ELR (cell line): ENCODE data around the gene CAP2.

Experiments
- DNase-seq: peaks from one replicate; pipeline ENCODE4 v3.0.0-alpha.2; 2015; ENCODE audit warnings: low read depth

Gene CAP2

GRCh38 chr6:17475606-17476244 lies 82.3 kb downstream of the CAP2 start:
- DNase-seq: no peak

GRCh38 chr6:17476511-17476910 lies 83.1 kb downstream of the CAP2 start:
- no peak for DNase-seq

- no peak for DNase-seq
Observed at GRCh38 chr6:17477356-17477755, 84.0 kb downstream of the CAP2 start.

- DNase-seq: no peak
Observed at GRCh38 chr6:17478223-17478907, 85.0 kb downstream of the CAP2 start.

GRCh38 chr6:17478946-17479345 lies 85.6 kb downstream of the CAP2 start:
- DNase-seq: no peak

GRCh38 chr6:17480476-17480875 lies 87.1 kb downstream of the CAP2 start:
- DNase-seq: no peak

GRCh38 chr6:17482711-17483110 lies 89.3 kb downstream of the CAP2 start:
- DNase-seq: no peak

GRCh38 chr6:17483391-17484016 lies 90.1 kb downstream of the CAP2 start:
- DNase-seq: no peak

- no peak for DNase-seq
Observed at GRCh38 chr6:17484201-17484849, 90.9 kb downstream of the CAP2 start.

- no peak for DNase-seq
Observed at GRCh38 chr6:17485181-17485580, 91.8 kb downstream of the CAP2 start.

- no peak for DNase-seq
Observed at GRCh38 chr6:17485946-17486345, 92.6 kb downstream of the CAP2 start.

GRCh38 chr6:17486680-17487079 lies 93.3 kb downstream of the CAP2 start:
- DNase-seq: no peak

GRCh38 chr6:17490724-17491123 lies 97.3 kb downstream of the CAP2 start:
- no peak for DNase-seq

GRCh38 chr6:17491416-17492142 lies 98.2 kb downstream of the CAP2 start:
- no peak for DNase-seq

- DNase-seq: no peak
Observed at GRCh38 chr6:17492350-17492749, 99.0 kb downstream of the CAP2 start.

- peak; percentile 88 for DNase-seq
Observed at GRCh38 chr6:17493286-17493685, 99.9 kb downstream of the CAP2 start.

GRCh38 chr6:17494177-17494576 lies 100.8 kb downstream of the CAP2 start:
- DNase-seq: peak; percentile 54

GRCh38 chr6:17494919-17495318 lies 101.5 kb downstream of the CAP2 start:
- DNase-seq: peak; percentile 22

- no peak for DNase-seq
Observed at GRCh38 chr6:17497535-17498095, 104.2 kb downstream of the CAP2 start.

GRCh38 chr6:17501442-17501841 lies 108.0 kb downstream of the CAP2 start:
- no peak for DNase-seq

- no peak for DNase-seq
Observed at GRCh38 chr6:17501982-17502704, 108.7 kb downstream of the CAP2 start.
